BLaER1 (cell line): ENCODE results near the gene HADHA.
A peak's percentile ranks its signal among the peaks of the same experiment; 100 is the strongest.

Source experiments
- H3K27ac ChIP-seq: shearing (Covaris generic); formaldehyde crosslinking; 2 replicates; pipeline ENCODE4 v1.8.1; 2022
- H3K27me3 ChIP-seq: shearing (Covaris generic); formaldehyde crosslinking; 2 replicates; pipeline ENCODE4 v1.8.1; 2022
- H3K36me3 ChIP-seq: shearing (Covaris generic); formaldehyde crosslinking; 2 replicates; pipeline ENCODE4 v1.8.1; 2022
- H3K4me1 ChIP-seq: shearing (Covaris generic); formaldehyde crosslinking; 2 replicates; pipeline ENCODE4 v1.8.1; 2022
- H3K4me2 ChIP-seq: shearing (Covaris generic); formaldehyde crosslinking; 2 replicates; pipeline ENCODE4 v1.8.1; 2022
- H3K4me3 ChIP-seq: shearing (Covaris generic); formaldehyde crosslinking; 2 replicates; pipeline ENCODE4 v1.8.1; 2022
- H3K9ac ChIP-seq: shearing (Covaris generic); formaldehyde crosslinking; 2 replicates; pipeline ENCODE4 v1.8.1; 2022
- H3K9me3 ChIP-seq: shearing (Covaris generic); formaldehyde crosslinking; 2 replicates; pipeline ENCODE4 v1.8.1; 2022
- H4K20me1 ChIP-seq: shearing (Covaris generic); formaldehyde crosslinking; 2 replicates; pipeline ENCODE4 v1.8.1; 2022
- Cebpa-rat ChIP-seq: shearing (Covaris generic); IDR thresholded peaks from 2 replicates; pipeline ENCODE4 v1.8.1; 2022

The HADHA gene

GRCh38 chr2:26196683-26197418, 47.6 kb downstream of the HADHA start:
- no peak overlapping the region for H3K27ac ChIP-seq

GRCh38 chr2:26195040-26195984, 49.1 kb downstream of the HADHA start:
- no peak overlapping the region for H3K4me3 ChIP-seq
- TF ChIP-seq Cebpa-rat, result no peak
- peaks cover 12% of the 10 kb centered on the region; the same call in 1 of the 2 replicates for H3K4me1 ChIP-seq

More at GRCh38 chr2:26196683-26197418, 47.6 kb downstream of the HADHA start:
- no peaks in the 10 kb centered on the region for H4K20me1 ChIP-seq
- no peak overlapping the region for H3K9ac ChIP-seq
- peaks cover 8% of the 10 kb centered on the region; the same call in 1 of the 2 replicates for H3K9me3 ChIP-seq
- TF ChIP-seq Cebpa-rat, result no peak
- H3K4me3 ChIP-seq, result no peak overlapping the region
- H3K27me3 ChIP-seq, result no peaks in the 10 kb centered on the region
- peaks cover 100% of the 10 kb centered on the region for H3K36me3 ChIP-seq
- peaks cover 12% of the 10 kb centered on the region; the same call in 1 of the 2 replicates for H3K4me1 ChIP-seq
- peak overlapping the region; percentile 22 for H3K4me2 ChIP-seq

GRCh38 chr2:26193578-26194231, 50.7 kb downstream of the HADHA start:
- no peak overlapping the region for H3K9ac ChIP-seq
- peaks cover 100% of the 10 kb centered on the region for H3K36me3 ChIP-seq
- H4K20me1 ChIP-seq, result no peaks in the 10 kb centered on the region
- H3K27ac ChIP-seq, result no peak overlapping the region
- H3K27me3 ChIP-seq, result no peaks in the 10 kb centered on the region
- peaks cover 8% of the 10 kb centered on the region; the same call in 1 of the 2 replicates for H3K9me3 ChIP-seq
- peaks cover 12% of the 10 kb centered on the region; the same call in 1 of the 2 replicates for H3K4me1 ChIP-seq
- no peak for TF ChIP-seq Cebpa-rat
- no peak overlapping the region for H3K4me3 ChIP-seq
- H3K4me2 ChIP-seq, result no peak overlapping the region

More at GRCh38 chr2:26195040-26195984, 49.1 kb downstream of the HADHA start:
- H3K4me2 ChIP-seq, result no peak overlapping the region
- H3K9ac ChIP-seq, result no peak overlapping the region
- no peak overlapping the region for H3K27ac ChIP-seq
- peaks cover 100% of the 10 kb centered on the region for H3K36me3 ChIP-seq
- H3K27me3 ChIP-seq, result no peaks in the 10 kb centered on the region
- H4K20me1 ChIP-seq, result no peaks in the 10 kb centered on the region
- H3K9me3 ChIP-seq, result peaks cover 8% of the 10 kb centered on the region; the same call in 1 of the 2 replicates

- TF ChIP-seq Cebpa-rat, result no peak
- Histone ChIP-seq H3K4me1 (peaks cover 7% of the 10 kb centered on the region), H3K9me3 (no peaks in the 10 kb centered on the region), H3K27me3 (no peaks in the 10 kb centered on the region), H3K27ac (no peak overlapping the region), H3K9ac (no peak overlapping the region), H3K4me3 (no peak overlapping the region), H3K36me3 (peaks cover 86% of the 10 kb centered on the region), H3K4me2 (no peak overlapping the region), H4K20me1 (no peaks in the 10 kb centered on the region)
These were observed 52.9 kb downstream of the HADHA start for GRCh38 chr2:26191316-26192159.

- H3K27ac ChIP-seq, result no peak overlapping the region
- H3K9ac ChIP-seq, result no peak overlapping the region
- H4K20me1 ChIP-seq, result no peaks in the 10 kb centered on the region
- no peak overlapping the region for H3K4me2 ChIP-seq
- H3K4me3 ChIP-seq, result no peak overlapping the region
- peaks cover 17% of the 10 kb centered on the region for H3K4me1 ChIP-seq
- H3K27me3 ChIP-seq, result peaks cover 10% of the 10 kb centered on the region
- H3K9me3 ChIP-seq, result no peaks in the 10 kb centered on the region
- H3K36me3 ChIP-seq, result peaks cover 75% of the 10 kb centered on the region
- TF ChIP-seq Cebpa-rat, result no peak
These were observed 54.1 kb downstream of the HADHA start for GRCh38 chr2:26190369-26190768.

- no peak for TF ChIP-seq Cebpa-rat
- Histone ChIP-seq H3K9me3 (no peaks in the 10 kb centered on the region), H3K27me3 (peaks cover 17% of the 10 kb centered on the region), H3K4me2 (no peak overlapping the region), H3K27ac (no peak overlapping the region), H3K4me1 (peaks cover 23% of the 10 kb centered on the region), H3K36me3 (peaks cover 68% of the 10 kb centered on the region), H3K4me3 (no peak overlapping the region), H4K20me1 (no peaks in the 10 kb centered on the region), H3K9ac (no peak overlapping the region)
These were observed 54.7 kb downstream of the HADHA start for GRCh38 chr2:26189751-26190150.

GRCh38 chr2:26189123-26189522, 55.3 kb downstream of the HADHA start:
- TF ChIP-seq Cebpa-rat, result no peak
- peaks cover 23% of the 10 kb centered on the region for H3K27me3 ChIP-seq
- peaks cover 28% of the 10 kb centered on the region for H3K4me1 ChIP-seq
- H3K36me3 ChIP-seq, result peaks cover 62% of the 10 kb centered on the region
- no peaks in the 10 kb centered on the region for H4K20me1 ChIP-seq
- H3K4me3 ChIP-seq, result no peak overlapping the region
- no peak overlapping the region for H3K4me2 ChIP-seq
- H3K27ac ChIP-seq, result no peak overlapping the region
- no peak overlapping the region for H3K9ac ChIP-seq
- H3K9me3 ChIP-seq, result no peaks in the 10 kb centered on the region

- H3K4me2 ChIP-seq, result no peak overlapping the region
- no peaks in the 10 kb centered on the region for H4K20me1 ChIP-seq
- no peak overlapping the region for H3K9ac ChIP-seq
- peaks cover 29% of the 10 kb centered on the region for H3K4me1 ChIP-seq
- H3K36me3 ChIP-seq, result peaks cover 47% of the 10 kb centered on the region
- H3K27me3 ChIP-seq, result peaks cover 30% of the 10 kb centered on the region
- no peak overlapping the region for H3K4me3 ChIP-seq
- no peaks in the 10 kb centered on the region for H3K9me3 ChIP-seq
- no peak overlapping the region for H3K27ac ChIP-seq
- no peak for TF ChIP-seq Cebpa-rat
These were observed 56.8 kb downstream of the HADHA start for GRCh38 chr2:26187537-26188104.
